ENCODE results near the gene SNAP23.

The SNAP23 gene

GRCh38 chr15:42510258-42511006 is 15.0 kb downstream of the SNAP23 start:
- Histone ChIP-seq H3K9ac (ENCODE audit: low read length in 5 of 5) (no peak overlapping the region), H3K4me3 (ENCODE audit: low read depth in 1 of 5, low read length in 5 of 5) (peak overlapping the region in 1 of 5 donors; percentile 7), H3K27me3 (ENCODE audit: control insufficient read depth in 5 of 5, insufficient read depth in 4 of 5, low read length in 5 of 5) (no peaks in the 10 kb centered on the region), H3K4me1 (ENCODE audit: control insufficient read depth in 5 of 5, insufficient read depth in 5 of 5, low read length in 5 of 5) (peaks cover 0 to 19% (median 12%) of the 10 kb centered on the region in 5 donors), H3K9me3 (ENCODE audit: control insufficient read depth in 5 of 5, low read length in 5 of 5) (no peaks in the 10 kb centered on the region), H3K36me3 (ENCODE audit: control insufficient read depth in 5 of 5, insufficient read depth in 5 of 5, low read length in 5 of 5) (peaks cover 9 to 21% (median 18%) of the 10 kb centered on the region in 5 donors), H3K27ac (ENCODE audit: low read depth, low read length) (peak overlapping the region; percentile 8)

GRCh38 chr15:42511007-42511391 is 15.6 kb downstream of the SNAP23 start:
- Histone ChIP-seq H3K27ac (ENCODE audit: low read depth, low read length) (peak overlapping the region; percentile 8), H3K4me3 (ENCODE audit: low read depth in 1 of 5, low read length in 5 of 5) (peak overlapping the region in 2 of 5 donors; percentile 7 to 9), H3K36me3 (ENCODE audit: control insufficient read depth in 5 of 5, insufficient read depth in 5 of 5, low read length in 5 of 5) (peaks cover 9 to 27% (median 23%) of the 10 kb centered on the region in 5 donors), H3K4me1 (ENCODE audit: control insufficient read depth in 5 of 5, insufficient read depth in 5 of 5, low read length in 5 of 5) (peaks cover 0 to 19% (median 12%) of the 10 kb centered on the region in 5 donors), H3K27me3 (ENCODE audit: control insufficient read depth in 5 of 5, insufficient read depth in 4 of 5, low read length in 5 of 5) (no peaks in the 10 kb centered on the region), H3K9me3 (ENCODE audit: control insufficient read depth in 5 of 5, low read length in 5 of 5) (no peaks in the 10 kb centered on the region), H3K9ac (ENCODE audit: low read length in 5 of 5) (peak overlapping the region in 1 of 5 donors; percentile 56)

GRCh38 chr15:42523331-42523730 is 27.9 kb downstream of the SNAP23 start:
- Histone ChIP-seq H3K4me1 (ENCODE audit: control insufficient read depth in 5 of 5, insufficient read depth in 5 of 5, low read length in 5 of 5) (no peaks in the 10 kb centered on the region), H3K4me3 (ENCODE audit: low read depth in 1 of 5, low read length in 5 of 5) (no peak overlapping the region), H3K27me3 (ENCODE audit: control insufficient read depth in 5 of 5, insufficient read depth in 4 of 5, low read length in 5 of 5) (no peaks in the 10 kb centered on the region), H3K27ac (ENCODE audit: low read depth, low read length) (no peak overlapping the region), H3K9ac (ENCODE audit: low read length in 5 of 5) (no peak overlapping the region), H3K36me3 (ENCODE audit: control insufficient read depth in 5 of 5, insufficient read depth in 5 of 5, low read length in 5 of 5) (peaks cover 21 to 54% (median 32%) of the 10 kb centered on the region in 5 donors), H3K9me3 (ENCODE audit: control insufficient read depth in 5 of 5, low read length in 5 of 5) (no peaks in the 10 kb centered on the region)

GRCh38 chr15:42528970-42529369 is 33.5 kb downstream of the SNAP23 start:
- H3K27me3 ChIP-seq (ENCODE audit: control insufficient read depth in 5 of 5, insufficient read depth in 4 of 5, low read length in 5 of 5), result no peaks in the 10 kb centered on the region
- H3K27ac ChIP-seq (ENCODE audit: low read depth, low read length), result no peak overlapping the region
- no peak overlapping the region for H3K4me3 ChIP-seq (ENCODE audit: low read depth in 1 of 5, low read length in 5 of 5)
- H3K36me3 ChIP-seq (ENCODE audit: control insufficient read depth in 5 of 5, insufficient read depth in 5 of 5, low read length in 5 of 5), result peaks cover 32 to 67% (median 51%) of the 10 kb centered on the region in 5 donors
- no peaks in the 10 kb centered on the region for H3K4me1 ChIP-seq (ENCODE audit: control insufficient read depth in 5 of 5, insufficient read depth in 5 of 5, low read length in 5 of 5)
- H3K9ac ChIP-seq (ENCODE audit: low read length in 5 of 5), result no peak overlapping the region
- H3K9me3 ChIP-seq (ENCODE audit: control insufficient read depth in 5 of 5, low read length in 5 of 5), result no peaks in the 10 kb centered on the region

GRCh38 chr15:42533246-42533645 is 37.8 kb downstream of the SNAP23 start:
- H3K36me3 ChIP-seq (ENCODE audit: control insufficient read depth in 5 of 5, insufficient read depth in 5 of 5, low read length in 5 of 5), result peaks cover 29 to 77% (median 54%) of the 10 kb centered on the region in 5 donors
- no peak overlapping the region for H3K27ac ChIP-seq (ENCODE audit: low read depth, low read length)
- H3K27me3 ChIP-seq (ENCODE audit: control insufficient read depth in 5 of 5, insufficient read depth in 4 of 5, low read length in 5 of 5), result no peaks in the 10 kb centered on the region
- no peaks in the 10 kb centered on the region for H3K9me3 ChIP-seq (ENCODE audit: control insufficient read depth in 5 of 5, low read length in 5 of 5)
- no peak overlapping the region for H3K4me3 ChIP-seq (ENCODE audit: low read depth in 1 of 5, low read length in 5 of 5)
- no peak overlapping the region for H3K9ac ChIP-seq (ENCODE audit: low read length in 5 of 5)
- H3K4me1 ChIP-seq (ENCODE audit: control insufficient read depth in 5 of 5, insufficient read depth in 5 of 5, low read length in 5 of 5), result no peaks in the 10 kb centered on the region

- Histone ChIP-seq H3K36me3 (ENCODE audit: control insufficient read depth in 5 of 5, insufficient read depth in 5 of 5, low read length in 5 of 5) (peaks cover 18 to 42% (median 20%) of the 10 kb centered on the region in 5 donors), H3K27me3 (ENCODE audit: control insufficient read depth in 5 of 5, insufficient read depth in 4 of 5, low read length in 5 of 5) (no peaks in the 10 kb centered on the region), H3K9me3 (ENCODE audit: control insufficient read depth in 5 of 5, low read length in 5 of 5) (no peaks in the 10 kb centered on the region), H3K9ac (ENCODE audit: low read length in 5 of 5) (no peak overlapping the region), H3K4me3 (ENCODE audit: low read depth in 1 of 5, low read length in 5 of 5) (no peak overlapping the region), H3K27ac (ENCODE audit: low read depth, low read length) (no peak overlapping the region), H3K4me1 (ENCODE audit: control insufficient read depth in 5 of 5, insufficient read depth in 5 of 5, low read length in 5 of 5) (peaks cover 0 to 24% (median 18%) of the 10 kb centered on the region in 5 donors)
Observed at GRCh38 chr15:42544853-42545629, 49.6 kb downstream of the SNAP23 start.

GRCh38 chr15:42547918-42548248 is 52.4 kb downstream of the SNAP23 start:
- peak overlapping the region; percentile 89 for H3K27ac ChIP-seq (ENCODE audit: low read depth, low read length)
- no peaks in the 10 kb centered on the region for H3K27me3 ChIP-seq (ENCODE audit: control insufficient read depth in 5 of 5, insufficient read depth in 4 of 5, low read length in 5 of 5)
- peak overlapping the region; percentile 97 to 99 (median 98) for H3K4me3 ChIP-seq (ENCODE audit: low read depth in 1 of 5, low read length in 5 of 5)
- no peaks in the 10 kb centered on the region for H3K9me3 ChIP-seq (ENCODE audit: control insufficient read depth in 5 of 5, low read length in 5 of 5)
- peak overlapping the region; percentile 92 to 99 (median 97) for H3K9ac ChIP-seq (ENCODE audit: low read length in 5 of 5)
- H3K4me1 ChIP-seq (ENCODE audit: control insufficient read depth in 5 of 5, insufficient read depth in 5 of 5, low read length in 5 of 5), result peaks cover 0 to 29% (median 20%) of the 10 kb centered on the region in 5 donors
- H3K36me3 ChIP-seq (ENCODE audit: control insufficient read depth in 5 of 5, insufficient read depth in 5 of 5, low read length in 5 of 5), result peaks cover 14 to 26% (median 17%) of the 10 kb centered on the region in 5 donors

GRCh38 chr15:42548249-42549031 is 53.0 kb downstream of the SNAP23 start, which contains the start of the genes HAUS2 and LRRC57:
HAUS2 (plus strand) TSS chr15:42548838; CDS start chr15:42548873, 35 bp downstream.
LRRC57 (minus strand) TSS chr15:42548793; CDS start chr15:42548434, 359 bp downstream.
- peak within 1 kb of the TSS; percentile 92 to 99 (median 97) for H3K9ac ChIP-seq (ENCODE audit: low read length in 5 of 5)
- peak within 1 kb of the TSS; percentile 89 for H3K27ac ChIP-seq (ENCODE audit: low read depth, low read length)
- H3K36me3 ChIP-seq (ENCODE audit: control insufficient read depth in 5 of 5, insufficient read depth in 5 of 5, low read length in 5 of 5), result peaks cover 13 to 21% (median 16%) of the 10 kb centered on the region in 5 donors
- H3K4me3 ChIP-seq (ENCODE audit: low read depth in 1 of 5, low read length in 5 of 5), result peak within 1 kb of the TSS; percentile 97 to 99 (median 98)
- H3K4me1 ChIP-seq (ENCODE audit: control insufficient read depth in 5 of 5, insufficient read depth in 5 of 5, low read length in 5 of 5), result peaks cover 0 to 29% (median 20%) of the 10 kb centered on the region in 5 donors
- no peaks in the 10 kb centered on the region for H3K9me3 ChIP-seq (ENCODE audit: control insufficient read depth in 5 of 5, low read length in 5 of 5)
- H3K27me3 ChIP-seq (ENCODE audit: control insufficient read depth in 5 of 5, insufficient read depth in 4 of 5, low read length in 5 of 5), result no peaks in the 10 kb centered on the region

GRCh38 chr15:42549032-42549491 is 53.6 kb downstream of the SNAP23 start:
- no peaks in the 10 kb centered on the region for H3K9me3 ChIP-seq (ENCODE audit: control insufficient read depth in 5 of 5, low read length in 5 of 5)
- H3K9ac ChIP-seq (ENCODE audit: low read length in 5 of 5), result peak overlapping the region; percentile 92 to 99 (median 97)
- H3K36me3 ChIP-seq (ENCODE audit: control insufficient read depth in 5 of 5, insufficient read depth in 5 of 5, low read length in 5 of 5), result peaks cover 6 to 15% (median 10%) of the 10 kb centered on the region in 5 donors
- H3K4me3 ChIP-seq (ENCODE audit: low read depth in 1 of 5, low read length in 5 of 5), result peak overlapping the region; percentile 97 to 99 (median 98)
- no peaks in the 10 kb centered on the region for H3K27me3 ChIP-seq (ENCODE audit: control insufficient read depth in 5 of 5, insufficient read depth in 4 of 5, low read length in 5 of 5)
- H3K4me1 ChIP-seq (ENCODE audit: control insufficient read depth in 5 of 5, insufficient read depth in 5 of 5, low read length in 5 of 5), result peaks cover 0 to 29% (median 20%) of the 10 kb centered on the region in 5 donors
- peak overlapping the region; percentile 89 for H3K27ac ChIP-seq (ENCODE audit: low read depth, low read length)
